NCI-H446 treated with DMSO at 0.1 percent for 48 hours (cell line): ENCODE results near the gene SSR3.
"Not testable (repeated sequence)": the region's sequence is repeated elsewhere in the genome, so short reads cannot be mapped to it uniquely, and the experiment has no call there.

Experiments
- DNase-seq: peaks from one replicate; lab custom pipeline; 2025; lab: John Stamatoyannopoulos, UW

Gene SSR3

GRCh38 chr3:156576051-156576450, 21.1 kb upstream of the SSR3 start:
- DNase-seq: no peak

GRCh38 chr3:156575641-156576040, 20.7 kb upstream of the SSR3 start:
- DNase-seq: no peak

DNA sequence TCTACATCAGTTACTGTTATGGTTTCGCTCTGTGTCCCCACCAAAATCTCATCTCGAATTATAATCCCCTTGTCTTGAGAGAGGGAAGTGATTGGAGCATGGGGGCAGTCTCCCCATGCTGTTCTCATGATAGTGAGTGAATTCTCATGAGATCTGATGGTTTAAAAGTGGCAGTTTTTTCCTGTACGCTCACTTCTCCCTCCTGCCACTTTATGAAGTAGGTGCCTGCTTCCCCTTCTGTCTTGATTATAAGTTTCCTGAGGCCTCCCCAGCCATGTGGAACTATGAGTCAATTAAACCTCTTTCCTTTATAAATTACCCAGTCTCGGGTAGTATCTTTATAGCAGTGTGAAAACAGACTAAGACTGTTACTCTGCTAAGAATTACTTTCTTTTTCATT, 15.0 kb upstream of the SSR3 start:
- not testable (repeated sequence) for DNase-seq

- not testable (repeated sequence) for DNase-seq
These were observed 14.1 kb upstream of the SSR3 start for GRCh38 chr3:156569016-156569415.

DNA sequence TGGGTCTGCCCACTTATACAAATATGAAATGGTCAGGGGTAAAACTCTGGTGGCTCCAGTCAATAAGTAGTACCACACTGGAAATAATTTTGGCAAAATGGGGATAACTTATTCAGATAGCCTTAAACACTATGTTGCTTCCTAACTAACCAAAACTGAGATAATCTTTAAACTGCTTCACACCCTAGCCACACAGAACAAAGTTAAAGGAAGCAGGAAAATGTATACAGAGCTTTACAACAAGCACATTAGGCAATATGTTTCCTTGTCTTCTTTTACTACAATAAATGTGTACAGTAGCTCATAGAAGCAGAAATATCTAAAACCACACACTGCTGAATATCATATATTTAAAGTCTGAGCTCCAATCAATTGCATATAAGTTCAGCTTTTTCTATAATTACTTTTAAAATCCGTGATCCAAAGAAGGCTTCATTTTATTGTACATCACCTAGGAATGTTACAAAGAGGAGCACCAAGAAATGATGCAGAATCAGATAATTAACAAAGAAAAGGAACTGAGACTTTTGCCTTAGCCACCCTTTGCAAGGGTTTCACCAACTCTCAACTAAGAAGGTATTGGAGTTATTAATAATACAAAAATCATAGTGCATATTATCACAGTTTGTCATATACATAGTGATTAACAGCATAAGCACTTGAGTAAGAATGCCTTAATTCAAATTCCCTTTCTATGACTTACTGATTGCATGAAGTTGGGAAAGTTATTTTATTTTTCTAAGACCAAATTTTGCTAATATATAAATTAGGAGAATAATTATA, 9.2 kb upstream of the SSR3 start:
- DNase-seq: no peak

- not testable (repeated sequence) for DNase-seq
These were observed 7.6 kb upstream of the SSR3 start for GRCh38 chr3:156562486-156562885.

DNA sequence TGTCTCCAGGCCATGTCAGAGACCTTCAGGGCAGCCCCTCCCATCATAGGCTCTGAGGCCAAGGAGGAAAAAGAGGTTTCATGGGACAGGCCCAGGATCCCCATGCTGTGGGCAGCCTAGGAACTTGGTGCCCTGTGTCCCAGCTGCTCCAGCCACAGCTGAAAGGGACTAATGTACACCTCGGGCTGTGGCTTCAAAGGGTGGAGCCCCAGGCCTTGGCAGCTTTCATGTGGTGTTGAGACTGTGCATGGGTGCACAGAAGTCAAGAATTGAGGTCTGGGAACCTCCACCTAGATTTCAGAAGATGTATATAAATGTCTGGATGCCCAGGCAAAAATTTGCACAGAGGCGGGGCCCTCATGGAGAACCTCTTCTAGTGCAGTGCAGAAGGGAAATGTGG, 6.6 kb upstream of the SSR3 start:
- no peak for DNase-seq

DNA sequence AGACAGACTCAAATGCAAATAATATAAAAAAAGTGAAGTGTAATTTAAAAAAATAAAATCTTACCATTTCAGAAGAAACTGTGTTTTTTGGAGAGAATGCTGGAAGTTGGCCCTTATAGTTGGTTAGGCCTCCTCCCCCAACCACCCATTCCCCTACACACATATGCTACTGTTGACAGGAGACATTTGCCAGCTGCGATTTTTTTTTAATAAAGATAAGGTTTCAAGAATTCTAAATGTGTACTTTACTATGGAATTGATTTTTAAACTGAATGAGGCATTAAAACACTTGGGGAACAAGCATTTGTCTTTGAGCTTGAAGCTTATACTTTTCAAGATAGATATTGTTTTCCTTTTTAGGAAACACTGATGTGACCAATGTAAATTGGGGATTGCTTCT, 4.4 kb upstream of the SSR3 start:
- DNase-seq: no peak

DNA sequence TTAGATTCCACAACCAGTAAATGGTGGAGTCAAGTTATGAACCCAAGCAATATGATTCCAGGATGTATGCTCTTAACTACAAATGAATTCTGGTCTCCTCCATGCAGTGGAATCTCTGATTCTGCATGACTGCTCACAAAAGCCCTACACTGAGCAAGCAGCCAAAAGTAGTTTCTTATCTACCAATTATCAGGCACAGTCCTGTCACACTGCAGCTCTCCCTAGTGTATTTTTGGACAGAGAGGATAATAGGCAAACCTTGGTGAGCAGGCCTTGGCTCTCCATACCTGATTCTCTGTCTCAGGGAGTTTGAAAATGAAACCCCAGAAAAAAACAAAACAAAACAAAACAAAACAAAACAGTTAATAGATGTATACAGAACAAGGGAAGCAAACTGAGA, 3.5 kb upstream of the SSR3 start:
- no peak for DNase-seq

DNA sequence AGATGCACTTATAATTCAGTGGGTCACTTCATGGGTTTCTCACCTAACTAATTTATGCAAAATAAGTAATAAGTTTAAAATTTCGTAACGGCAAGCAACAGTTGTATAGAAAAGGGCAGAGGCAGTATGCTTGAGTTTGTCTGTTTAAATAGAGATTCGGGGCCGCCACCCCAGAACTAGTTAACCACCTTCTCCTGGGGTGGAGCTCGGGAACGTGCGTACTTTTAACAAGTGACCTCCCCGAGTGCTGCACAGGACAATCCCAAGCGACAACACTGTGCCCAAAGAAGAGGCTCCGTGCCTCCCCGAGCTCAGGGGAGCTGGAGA, 439 bp downstream of the SSR3 start:
- no peak for DNase-seq

GRCh38 chr3:156553705-156554356, 1.1 kb downstream of the SSR3 start:
- DNase-seq: peak; percentile 20

DNA sequence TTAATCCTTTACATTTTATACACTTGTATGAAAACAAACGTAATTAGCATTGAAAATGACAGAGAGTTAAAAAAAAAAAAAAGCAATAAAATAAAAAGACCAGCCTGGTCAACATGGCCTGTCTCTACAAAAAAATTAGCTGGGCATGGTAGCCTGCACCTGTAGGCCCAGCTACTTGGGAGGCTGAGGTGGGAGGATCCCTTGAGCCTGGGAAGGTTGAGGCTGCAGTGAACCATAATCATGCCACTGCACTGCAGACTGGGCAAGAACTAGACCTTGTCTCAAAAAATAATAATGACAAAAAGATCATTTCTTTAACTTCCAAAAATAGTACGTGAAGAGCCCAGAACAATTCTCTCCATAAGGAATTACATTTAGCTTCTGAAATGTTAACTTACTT, 1.9 kb downstream of the SSR3 start:
- DNase-seq: no peak

DNA sequence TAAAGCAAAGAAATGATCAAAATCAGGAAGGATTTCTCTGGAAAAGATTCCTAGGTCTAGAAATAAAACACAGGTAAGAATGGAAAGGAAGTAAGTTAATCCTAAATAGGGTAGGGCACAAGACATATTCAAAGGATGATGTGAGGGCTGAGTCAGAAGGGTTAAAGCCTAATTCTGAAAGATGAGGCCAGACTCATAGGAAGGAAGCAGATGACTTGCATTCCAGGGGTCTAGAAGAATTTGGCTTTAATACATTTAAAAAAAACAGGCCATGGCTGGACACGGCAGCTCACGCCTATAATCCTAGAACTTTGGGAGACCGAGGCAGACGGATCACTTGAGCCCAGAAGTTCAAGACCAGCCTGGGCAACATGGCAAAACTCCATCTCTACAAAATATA, 3.2 kb downstream of the SSR3 start:
- no peak for DNase-seq

GRCh38 chr3:156551261-156551660, 3.7 kb downstream of the SSR3 start:
- no peak for DNase-seq

GRCh38 chr3:156548902-156549301, 6.0 kb downstream of the SSR3 start:
- DNase-seq: no peak

GRCh38 chr3:156548041-156548687, 6.8 kb downstream of the SSR3 start:
- DNase-seq: no peak

DNA sequence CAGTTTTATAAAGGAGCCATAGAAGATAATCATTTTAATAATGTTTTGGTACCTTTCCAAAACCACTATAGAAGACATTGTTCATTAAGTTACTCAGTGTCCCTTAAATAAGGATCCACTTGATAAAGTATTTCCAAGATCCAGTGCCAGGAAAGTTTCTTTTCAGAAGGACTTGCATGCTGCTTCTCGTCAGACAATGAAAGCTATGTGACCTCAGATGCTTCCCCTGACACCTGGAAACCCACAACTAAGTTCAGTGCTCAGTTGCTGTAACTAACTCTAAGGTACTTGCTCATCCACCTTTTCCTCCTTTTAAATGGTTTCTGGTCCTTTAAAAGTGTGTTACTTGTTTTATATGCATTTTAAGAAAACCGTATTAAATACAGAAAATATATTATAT, 7.3 kb downstream of the SSR3 start:
- no peak for DNase-seq

- DNase-seq: no peak
These were observed 11.8 kb downstream of the SSR3 start for GRCh38 chr3:156543043-156543555.

DNA sequence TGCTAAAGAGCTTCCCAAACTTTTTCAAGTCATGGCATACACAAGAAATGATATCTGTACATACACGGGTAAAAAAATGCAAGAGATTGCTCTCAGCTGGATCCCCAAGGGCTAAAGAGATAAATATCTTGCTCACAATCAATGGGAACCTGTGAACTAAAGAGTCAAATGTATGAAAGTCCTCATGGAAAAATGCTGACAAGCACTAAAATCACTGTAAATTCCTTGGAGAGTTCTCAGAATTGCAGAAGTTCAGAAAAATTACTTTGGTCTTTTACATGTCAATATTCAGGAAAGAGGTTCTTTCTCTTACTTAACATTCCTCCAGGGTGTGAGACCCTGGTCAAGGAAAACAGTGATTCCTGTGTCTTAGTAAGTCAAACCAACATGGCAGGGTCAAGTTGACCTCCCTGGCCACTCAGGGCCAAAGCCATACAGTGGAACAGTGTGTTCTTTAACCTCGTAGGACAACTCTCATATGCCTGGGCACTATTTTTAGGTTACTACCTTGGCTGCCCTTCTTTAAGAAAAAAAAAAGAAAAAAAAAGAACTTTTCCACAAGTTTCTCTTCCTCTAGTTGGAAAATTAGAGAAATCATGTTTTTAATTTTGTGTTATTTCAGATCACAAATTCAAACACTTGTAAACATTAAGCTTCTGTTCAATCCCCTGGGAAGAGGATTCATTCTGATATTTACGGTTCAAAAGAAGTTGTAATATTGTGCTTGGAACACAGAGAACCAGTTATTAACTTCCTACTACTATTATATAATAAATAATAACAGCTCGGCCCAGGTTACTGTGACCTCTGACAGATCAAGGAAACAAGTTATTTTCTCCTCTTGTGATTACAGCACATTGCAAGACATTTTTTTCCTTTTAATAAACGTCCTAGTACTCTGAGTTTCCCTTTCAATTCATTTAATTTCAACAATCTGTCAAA, 12.5 kb downstream of the SSR3 start:
- DNase-seq: no peak

GRCh38 chr3:156539802-156540201, 15.1 kb downstream of the SSR3 start:
- DNase-seq: no peak

- DNase-seq: no peak
These were observed 15.9 kb downstream of the SSR3 start for GRCh38 chr3:156539051-156539450.
